Measurements from ENCODE around the gene LUC7L2.
"Not testable (repeated sequence)": the region's sequence is repeated elsewhere in the genome, so short reads cannot be mapped to it uniquely, and the experiment has no call there.

Gene LUC7L2

GRCh38 chr7:139455789-139456188 is 96.1 kb downstream of the LUC7L2 start:
- no peak for TF ChIP-seq CTCF (IDR thresholded peaks at IDR 0.05)

GRCh38 chr7:139456511-139456910 is 96.8 kb downstream of the LUC7L2 start:
- no peak overlapping the region for H3K4me3 ChIP-seq (ENCODE audit: low read depth in 1 of 2, low read length in 1 of 2)
- no peaks in the 10 kb centered on the region for H3K9me3 ChIP-seq
- H3K36me3 ChIP-seq: no peaks in the 10 kb centered on the region

More at GRCh38 chr7:139455789-139456188, 96.1 kb downstream of the LUC7L2 start:
- no peaks in the 10 kb centered on the region for H3K27me3 ChIP-seq
- no peak overlapping the region for H3K4me3 ChIP-seq (ENCODE audit: low read depth in 1 of 2, low read length in 1 of 2)
- no peaks in the 10 kb centered on the region for H3K4me1 ChIP-seq (ENCODE audit: control insufficient read depth in 1 of 2, insufficient read depth in 1 of 2, low read depth in 1 of 2, low read length in 1 of 2)
- H3K9me3 ChIP-seq: no peaks in the 10 kb centered on the region
- no peak overlapping the region for H3K27ac ChIP-seq
- H3K36me3 ChIP-seq: no peaks in the 10 kb centered on the region

GRCh38 chr7:139457153-139457946 is 97.7 kb downstream of the LUC7L2 start:
- TF ChIP-seq CTCF (IDR thresholded peaks at IDR 0.05): no peak
- no peaks in the 10 kb centered on the region for H3K4me1 ChIP-seq (ENCODE audit: control insufficient read depth in 1 of 2, insufficient read depth in 1 of 2, low read depth in 1 of 2, low read length in 1 of 2)
- no peak overlapping the region for H3K27ac ChIP-seq
- no peak overlapping the region for H3K4me3 ChIP-seq (ENCODE audit: low read depth in 1 of 2, low read length in 1 of 2)
- H3K9me3 ChIP-seq: no peaks in the 10 kb centered on the region
- H3K27me3 ChIP-seq: no peaks in the 10 kb centered on the region
- H3K36me3 ChIP-seq: no peaks in the 10 kb centered on the region

More at GRCh38 chr7:139456511-139456910, 96.8 kb downstream of the LUC7L2 start:
- Histone ChIP-seq H3K4me1 (ENCODE audit: control insufficient read depth in 1 of 2, insufficient read depth in 1 of 2, low read depth in 1 of 2, low read length in 1 of 2) (no peaks in the 10 kb centered on the region), H3K27ac (no peak overlapping the region), H3K27me3 (no peaks in the 10 kb centered on the region)
- no peak for TF ChIP-seq CTCF (IDR thresholded peaks at IDR 0.05)

GRCh38 chr7:139463421-139463820 is 103.7 kb downstream of the LUC7L2 start:
- H3K4me3 ChIP-seq (ENCODE audit: low read depth in 1 of 2, low read length in 1 of 2); H3K4me1 ChIP-seq (ENCODE audit: control insufficient read depth in 1 of 2, insufficient read depth in 1 of 2, low read depth in 1 of 2, low read length in 1 of 2); H3K27me3 ChIP-seq; H3K27ac ChIP-seq; H3K9me3 ChIP-seq; H3K36me3 ChIP-seq: not testable (repeated sequence)

- not testable (repeated sequence) for H3K4me1 ChIP-seq (ENCODE audit: control insufficient read depth in 1 of 2, insufficient read depth in 1 of 2, low read depth in 1 of 2, low read length in 1 of 2); H3K9me3 ChIP-seq; H3K36me3 ChIP-seq; H3K27me3 ChIP-seq; H3K4me3 ChIP-seq (ENCODE audit: low read depth in 1 of 2, low read length in 1 of 2); H3K27ac ChIP-seq
Measured at GRCh38 chr7:139464511-139464910, 104.8 kb downstream of the LUC7L2 start.

GRCh38 chr7:139465072-139465471 is 105.4 kb downstream of the LUC7L2 start:
- H3K9me3 ChIP-seq; H3K36me3 ChIP-seq; H3K27me3 ChIP-seq; H3K4me3 ChIP-seq (ENCODE audit: low read depth in 1 of 2, low read length in 1 of 2); H3K27ac ChIP-seq; H3K4me1 ChIP-seq (ENCODE audit: control insufficient read depth in 1 of 2, insufficient read depth in 1 of 2, low read depth in 1 of 2, low read length in 1 of 2): not testable (repeated sequence)

GRCh38 chr7:139467729-139468128 is 108.0 kb downstream of the LUC7L2 start:
- not testable (repeated sequence) for H3K4me3 ChIP-seq (ENCODE audit: low read depth in 1 of 2, low read length in 1 of 2); H3K27ac ChIP-seq; H3K4me1 ChIP-seq (ENCODE audit: control insufficient read depth in 1 of 2, insufficient read depth in 1 of 2, low read depth in 1 of 2, low read length in 1 of 2); H3K27me3 ChIP-seq; H3K9me3 ChIP-seq; H3K36me3 ChIP-seq

GRCh38 chr7:139468281-139468680 is 108.6 kb downstream of the LUC7L2 start:
- not testable (repeated sequence) for H3K9me3 ChIP-seq; H3K27me3 ChIP-seq; H3K4me3 ChIP-seq (ENCODE audit: low read depth in 1 of 2, low read length in 1 of 2); H3K27ac ChIP-seq; H3K36me3 ChIP-seq; H3K4me1 ChIP-seq (ENCODE audit: control insufficient read depth in 1 of 2, insufficient read depth in 1 of 2, low read depth in 1 of 2, low read length in 1 of 2)

Data from neutrophil (primary cell).